ENCODE results near the gene GRXCR1.

Gene GRXCR1

DNA sequence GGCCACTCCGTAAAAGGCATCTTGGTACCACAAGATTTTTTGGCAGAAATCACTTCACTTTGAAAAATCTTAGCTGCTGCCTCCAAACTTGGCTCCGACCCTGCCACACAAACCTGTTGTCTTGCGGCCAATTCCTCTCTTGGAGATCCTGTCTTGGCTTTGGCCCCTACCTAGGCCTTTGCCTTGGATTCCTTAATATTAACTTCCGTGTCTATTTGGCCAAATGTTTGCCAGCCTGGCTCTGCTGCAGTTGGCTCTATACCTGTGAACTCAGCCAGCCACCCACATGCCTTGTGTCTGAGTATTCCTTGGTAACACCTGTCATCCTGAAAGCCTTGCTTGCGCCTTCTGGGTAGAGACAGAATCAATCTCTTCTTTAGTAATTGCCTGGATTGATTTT lies 12.5 kb downstream of the GRXCR1 start:
- no peak overlapping the region for H2AFZ ChIP-seq (ENCODE audit: low read depth)
- no peak overlapping the region for H3K27ac ChIP-seq
- TF ChIP-seq, protein P1, sequence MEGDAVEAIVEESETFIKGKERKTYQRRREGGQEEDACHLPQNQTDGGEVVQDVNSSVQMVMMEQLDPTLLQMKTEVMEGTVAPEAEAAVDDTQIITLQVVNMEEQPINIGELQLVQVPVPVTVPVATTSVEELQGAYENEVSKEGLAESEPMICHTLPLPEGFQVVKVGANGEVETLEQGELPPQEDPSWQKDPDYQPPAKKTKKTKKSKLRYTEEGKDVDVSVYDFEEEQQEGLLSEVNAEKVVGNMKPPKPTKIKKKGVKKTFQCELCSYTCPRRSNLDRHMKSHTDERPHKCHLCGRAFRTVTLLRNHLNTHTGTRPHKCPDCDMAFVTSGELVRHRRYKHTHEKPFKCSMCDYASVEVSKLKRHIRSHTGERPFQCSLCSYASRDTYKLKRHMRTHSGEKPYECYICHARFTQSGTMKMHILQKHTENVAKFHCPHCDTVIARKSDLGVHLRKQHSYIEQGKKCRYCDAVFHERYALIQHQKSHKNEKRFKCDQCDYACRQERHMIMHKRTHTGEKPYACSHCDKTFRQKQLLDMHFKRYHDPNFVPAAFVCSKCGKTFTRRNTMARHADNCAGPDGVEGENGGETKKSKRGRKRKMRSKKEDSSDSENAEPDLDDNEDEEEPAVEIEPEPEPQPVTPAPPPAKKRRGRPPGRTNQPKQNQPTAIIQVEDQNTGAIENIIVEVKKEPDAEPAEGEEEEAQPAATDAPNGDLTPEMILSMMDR (conservative IDR thresholded peaks at IDR 0.05; ENCODE audit: low read depth, low read length), result no peak
- H3K4me2 ChIP-seq, result no peak overlapping the region
- no peaks in the 10 kb centered on the region for H3K4me1 ChIP-seq (ENCODE audit: low read depth, poor library complexity, severe bottlenecking)
- H4K20me1 ChIP-seq (ENCODE audit: insufficient read depth), result no peaks in the 10 kb centered on the region
- no peaks in the 10 kb centered on the region for H3K27me3 ChIP-seq (ENCODE audit: insufficient read depth, low read depth)
- no peak overlapping the region for H3K4me3 ChIP-seq (IDR thresholded peaks at IDR 0.05; ENCODE audit: insufficient read depth, low read depth, low read length)
- no peaks in the 10 kb centered on the region for H3K36me3 ChIP-seq (ENCODE audit: insufficient read depth)
- no peak overlapping the region for H3K9ac ChIP-seq
- no peaks in the 10 kb centered on the region for H3K79me2 ChIP-seq (ENCODE audit: insufficient read depth, low read depth)

DNA sequence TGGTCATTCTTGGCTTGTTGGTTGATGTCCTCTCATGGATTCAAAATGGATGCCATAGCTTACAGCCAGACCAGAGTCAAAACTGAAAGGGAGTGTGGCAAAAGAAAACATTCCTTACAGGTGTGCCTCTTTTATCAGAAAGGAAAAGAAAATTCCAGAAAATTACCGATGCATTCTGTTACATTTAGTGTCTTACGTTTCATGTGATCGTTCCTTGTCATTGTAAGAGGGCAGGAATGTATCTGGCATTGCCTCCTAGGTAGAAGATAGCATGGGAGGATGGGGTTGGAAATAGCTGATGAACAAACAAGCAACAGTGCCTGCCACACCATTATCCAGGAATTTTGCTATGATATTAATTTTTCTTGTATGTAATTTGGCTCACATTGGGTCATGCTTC lies 13.1 kb downstream of the GRXCR1 start:
- Histone ChIP-seq H3K36me3 (ENCODE audit: insufficient read depth) (no peaks in the 10 kb centered on the region), H3K9ac (no peak overlapping the region), H3K4me3 (IDR thresholded peaks at IDR 0.05; ENCODE audit: insufficient read depth, low read depth, low read length) (no peak overlapping the region), H3K4me2 (no peak overlapping the region), H3K79me2 (ENCODE audit: insufficient read depth, low read depth) (no peaks in the 10 kb centered on the region), H2AFZ (ENCODE audit: low read depth) (no peak overlapping the region), H3K27ac (no peak overlapping the region), H4K20me1 (ENCODE audit: insufficient read depth) (no peaks in the 10 kb centered on the region), H3K27me3 (ENCODE audit: insufficient read depth, low read depth) (no peaks in the 10 kb centered on the region), H3K4me1 (ENCODE audit: low read depth, poor library complexity, severe bottlenecking) (no peaks in the 10 kb centered on the region)
- TF ChIP-seq, protein P1 (conservative IDR thresholded peaks at IDR 0.05; ENCODE audit: low read depth, low read length), result no peak

DNA sequence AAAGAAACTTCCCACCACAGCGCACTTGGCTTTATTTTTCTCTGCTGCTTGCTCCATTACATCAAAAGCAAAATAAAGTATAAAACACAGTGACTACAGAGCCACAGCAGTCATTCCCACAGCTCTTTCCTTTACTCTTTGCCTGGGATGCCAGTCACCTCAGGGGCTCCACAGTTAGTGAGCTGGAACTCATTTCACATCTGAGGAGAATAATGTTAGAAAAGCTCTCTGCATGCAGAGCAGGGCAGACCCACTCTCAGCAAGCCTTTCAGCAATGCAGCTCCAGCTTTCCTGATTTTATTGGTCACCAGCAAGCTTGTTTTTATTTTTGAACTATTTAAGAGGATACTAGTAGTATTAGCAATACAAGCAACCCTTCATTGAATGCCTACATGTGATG lies 13.8 kb downstream of the GRXCR1 start:
- TF ChIP-seq, protein P1 (conservative IDR thresholded peaks at IDR 0.05; ENCODE audit: low read depth, low read length), result no peak
- H3K9ac ChIP-seq, result no peak overlapping the region
- no peaks in the 10 kb centered on the region for H3K36me3 ChIP-seq (ENCODE audit: insufficient read depth)
- no peak overlapping the region for H3K4me3 ChIP-seq (IDR thresholded peaks at IDR 0.05; ENCODE audit: insufficient read depth, low read depth, low read length)
- no peak overlapping the region for H3K27ac ChIP-seq
- H3K79me2 ChIP-seq (ENCODE audit: insufficient read depth, low read depth), result no peaks in the 10 kb centered on the region
- H3K27me3 ChIP-seq (ENCODE audit: insufficient read depth, low read depth), result no peaks in the 10 kb centered on the region
- H2AFZ ChIP-seq (ENCODE audit: low read depth), result no peak overlapping the region
- H3K4me2 ChIP-seq, result no peak overlapping the region
- no peaks in the 10 kb centered on the region for H3K4me1 ChIP-seq (ENCODE audit: low read depth, poor library complexity, severe bottlenecking)
- H4K20me1 ChIP-seq (ENCODE audit: insufficient read depth), result no peaks in the 10 kb centered on the region

DNA sequence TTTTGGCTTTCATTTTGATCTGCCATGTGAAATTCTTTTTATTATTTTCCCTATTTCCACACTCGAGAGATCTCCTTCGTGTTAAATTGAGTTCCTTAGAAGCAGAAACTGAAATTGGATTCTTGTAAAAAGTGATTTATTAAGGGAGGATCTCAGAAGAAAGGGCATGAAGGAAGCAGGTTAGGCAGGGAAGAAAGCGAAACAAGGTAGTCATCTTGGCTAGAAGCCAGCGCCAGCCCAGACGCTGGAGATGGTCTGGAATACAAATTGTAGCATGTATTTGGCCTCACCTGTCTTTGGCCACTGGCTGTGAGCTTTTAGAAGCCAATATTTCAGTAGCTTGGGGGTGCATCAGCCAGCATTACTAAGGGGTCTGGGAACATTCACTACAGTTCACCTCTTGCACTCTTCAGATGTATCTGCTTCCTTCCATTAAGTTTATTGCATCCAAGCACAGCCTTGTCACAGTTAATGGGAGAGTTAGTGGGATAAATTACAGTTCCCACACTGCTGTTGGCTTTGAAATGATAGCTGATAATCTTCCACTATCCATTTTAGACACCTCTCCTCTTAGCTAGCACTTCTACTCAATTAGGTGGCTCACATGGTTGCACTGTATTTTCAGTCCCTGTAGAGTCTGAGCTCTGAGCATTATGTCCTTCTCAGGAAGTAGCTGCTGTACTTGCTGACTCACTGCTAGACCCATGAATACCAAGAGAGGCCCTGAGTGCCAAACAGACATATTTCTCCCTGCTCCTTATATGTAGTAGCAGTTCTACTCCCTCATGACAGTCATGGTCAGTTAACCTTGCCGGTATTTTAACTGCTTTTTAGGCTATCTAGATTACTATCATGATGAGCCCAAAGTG lies 14.6 kb downstream of the GRXCR1 start:
- TF ChIP-seq, protein P1 (conservative IDR thresholded peaks at IDR 0.05; ENCODE audit: low read depth, low read length), result no peak
- Histone ChIP-seq H4K20me1 (ENCODE audit: insufficient read depth) (no peaks in the 10 kb centered on the region), H3K36me3 (ENCODE audit: insufficient read depth) (no peaks in the 10 kb centered on the region), H3K9ac (no peak overlapping the region), H3K4me1 (ENCODE audit: low read depth, poor library complexity, severe bottlenecking) (no peaks in the 10 kb centered on the region), H3K4me3 (IDR thresholded peaks at IDR 0.05; ENCODE audit: insufficient read depth, low read depth, low read length) (no peak overlapping the region), H3K4me2 (no peak overlapping the region), H3K79me2 (ENCODE audit: insufficient read depth, low read depth) (no peaks in the 10 kb centered on the region), H3K27me3 (ENCODE audit: insufficient read depth, low read depth) (no peaks in the 10 kb centered on the region), H2AFZ (ENCODE audit: low read depth) (no peak overlapping the region), H3K27ac (no peak overlapping the region)
